ENCODE results near the gene COL23A1. TPM values are rescaled to one million over a fixed set of nuclear protein-coding genes. Genes with fewer than 3 reads are reported as not detected.
A peak's percentile ranks its signal among the peaks of the same experiment; 100 is the strongest.
"Not testable (repeated sequence)": the region's sequence is repeated elsewhere in the genome, so short reads cannot be mapped to it uniquely, and the experiment has no call there.

COL23A1 gene
- total RNA-seq, 1 experiment from 2014 or later, result 18.0 TPM

GRCh38 chr5:178244576-178244975 lies 345.6 kb downstream of the COL23A1 start:
- no peak for DNase-seq
- H3K4me3 ChIP-seq (ENCODE audit: insufficient read depth, low read depth, low read length), result no peak overlapping the region
- no peaks in the 10 kb centered on the region; the same call in 1 of the 2 replicates for H3K27me3 ChIP-seq (ENCODE audit: control insufficient read depth, insufficient read depth, low read length)

GRCh38 chr5:178242416-178242815 lies 347.8 kb downstream of the COL23A1 start:
- Histone ChIP-seq H3K36me3 (replicated peaks; ENCODE audit: control insufficient read depth, insufficient read depth, low read length) (no peaks in the 10 kb centered on the region), H3K27me3 (ENCODE audit: control insufficient read depth, insufficient read depth, low read length) (no peaks in the 10 kb centered on the region; the same call in 1 of the 2 replicates), H3K4me3 (ENCODE audit: insufficient read depth, low read depth, low read length) (no peak overlapping the region)
- DNase-seq, result no peak

More at GRCh38 chr5:178244576-178244975, 345.6 kb downstream of the COL23A1 start:
- H3K36me3 ChIP-seq (replicated peaks; ENCODE audit: control insufficient read depth, insufficient read depth, low read length), result no peaks in the 10 kb centered on the region

GRCh38 chr5:178241688-178242231 lies 348.4 kb downstream of the COL23A1 start:
- Histone ChIP-seq H3K4me3 (ENCODE audit: insufficient read depth, low read depth, low read length) (no peak overlapping the region), H3K27me3 (ENCODE audit: control insufficient read depth, insufficient read depth, low read length) (no peaks in the 10 kb centered on the region; the same call in 1 of the 2 replicates), H3K36me3 (replicated peaks; ENCODE audit: control insufficient read depth, insufficient read depth, low read length) (no peaks in the 10 kb centered on the region)
- DNase-seq, result peak; percentile 60

GRCh38 chr5:178241231-178241663 lies 348.9 kb downstream of the COL23A1 start:
- no peaks in the 10 kb centered on the region for H3K36me3 ChIP-seq (replicated peaks; ENCODE audit: control insufficient read depth, insufficient read depth, low read length)
- no peak overlapping the region for H3K4me3 ChIP-seq (ENCODE audit: insufficient read depth, low read depth, low read length)
- DNase-seq, result no peak
- no peaks in the 10 kb centered on the region for H3K27me3 ChIP-seq (ENCODE audit: control insufficient read depth, insufficient read depth, low read length)

GRCh38 chr5:178240766-178241165 lies 349.4 kb downstream of the COL23A1 start:
- H3K4me3 ChIP-seq (ENCODE audit: insufficient read depth, low read depth, low read length), result no peak overlapping the region

GRCh38 chr5:178240341-178240741 lies 349.9 kb downstream of the COL23A1 start:
- DNase-seq, result peak; percentile 59
- Histone ChIP-seq H3K36me3 (replicated peaks; ENCODE audit: control insufficient read depth, insufficient read depth, low read length) (no peaks in the 10 kb centered on the region), H3K27me3 (ENCODE audit: control insufficient read depth, insufficient read depth, low read length) (no peaks in the 10 kb centered on the region), H3K4me3 (ENCODE audit: insufficient read depth, low read depth, low read length) (no peak overlapping the region)

More at GRCh38 chr5:178240766-178241165, 349.4 kb downstream of the COL23A1 start:
- H3K36me3 ChIP-seq (replicated peaks; ENCODE audit: control insufficient read depth, insufficient read depth, low read length), result no peaks in the 10 kb centered on the region
- no peaks in the 10 kb centered on the region for H3K27me3 ChIP-seq (ENCODE audit: control insufficient read depth, insufficient read depth, low read length)
- DNase-seq, result no peak

GRCh38 chr5:178239626-178240301 lies 350.4 kb downstream of the COL23A1 start:
- H3K27me3 ChIP-seq (ENCODE audit: control insufficient read depth, insufficient read depth, low read length); H3K4me3 ChIP-seq (ENCODE audit: insufficient read depth, low read depth, low read length); H3K36me3 ChIP-seq (replicated peaks; ENCODE audit: control insufficient read depth, insufficient read depth, low read length): not testable (repeated sequence)
- DNase-seq, result peak; percentile 47

GRCh38 chr5:178238711-178239592 lies 351.2 kb downstream of the COL23A1 start:
- H3K36me3 ChIP-seq (replicated peaks; ENCODE audit: control insufficient read depth, insufficient read depth, low read length), result no peaks in the 10 kb centered on the region
- no peaks in the 10 kb centered on the region for H3K27me3 ChIP-seq (ENCODE audit: control insufficient read depth, insufficient read depth, low read length)
- peak; percentile 79 for DNase-seq
- no peak overlapping the region for H3K4me3 ChIP-seq (ENCODE audit: insufficient read depth, low read depth, low read length)

- Histone ChIP-seq H3K27me3 (ENCODE audit: control insufficient read depth, insufficient read depth, low read length) (no peaks in the 10 kb centered on the region), H3K4me3 (ENCODE audit: insufficient read depth, low read depth, low read length) (no peak overlapping the region), H3K36me3 (replicated peaks; ENCODE audit: control insufficient read depth, insufficient read depth, low read length) (no peaks in the 10 kb centered on the region)
- DNase-seq, result no peak
Observed at GRCh38 chr5:178238313-178238635, 351.9 kb downstream of the COL23A1 start.

GRCh38 chr5:178237431-178238312 lies 352.5 kb downstream of the COL23A1 start:
- Histone ChIP-seq H3K27me3 (ENCODE audit: control insufficient read depth, insufficient read depth, low read length) (no peaks in the 10 kb centered on the region), H3K36me3 (replicated peaks; ENCODE audit: control insufficient read depth, insufficient read depth, low read length) (no peaks in the 10 kb centered on the region), H3K4me3 (ENCODE audit: insufficient read depth, low read depth, low read length) (no peak overlapping the region)
- DNase-seq, result no peak

- H3K36me3 ChIP-seq (replicated peaks; ENCODE audit: control insufficient read depth, insufficient read depth, low read length), result no peaks in the 10 kb centered on the region
- H3K4me3 ChIP-seq (ENCODE audit: insufficient read depth, low read depth, low read length), result no peak overlapping the region
- no peak for DNase-seq
- no peaks in the 10 kb centered on the region for H3K27me3 ChIP-seq (ENCODE audit: control insufficient read depth, insufficient read depth, low read length)
Observed at GRCh38 chr5:178236679-178237078, 353.5 kb downstream of the COL23A1 start.

GRCh38 chr5:178236126-178236525 lies 354.1 kb downstream of the COL23A1 start:
- no peaks in the 10 kb centered on the region for H3K27me3 ChIP-seq (ENCODE audit: control insufficient read depth, insufficient read depth, low read length)
- peaks cover under 1% of the 10 kb centered on the region for H3K36me3 ChIP-seq (replicated peaks; ENCODE audit: control insufficient read depth, insufficient read depth, low read length)
- H3K4me3 ChIP-seq (ENCODE audit: insufficient read depth, low read depth, low read length), result no peak overlapping the region
- DNase-seq, result no peak

GRCh38 chr5:178235588-178235974 lies 354.6 kb downstream of the COL23A1 start:
- Histone ChIP-seq H3K4me3 (ENCODE audit: insufficient read depth, low read depth, low read length) (no peak overlapping the region), H3K36me3 (replicated peaks; ENCODE audit: control insufficient read depth, insufficient read depth, low read length) (peaks cover 2% of the 10 kb centered on the region), H3K27me3 (ENCODE audit: control insufficient read depth, insufficient read depth, low read length) (no peaks in the 10 kb centered on the region)
- DNase-seq, result no peak
